Regular cardiac myocyte (primary cell): ENCODE data around the gene ANKRD39. TPM values are rescaled to one million over a fixed set of nuclear protein-coding genes. Genes with fewer than 3 reads are reported as not detected.

Experiments used
- total RNA-seq: library from RNA; depleted of rRNA; stranded (reverse); fragments of >200 nt; gene quantifications from 2 replicates; pipeline ENCODE4 v1.2.3, GENCODE V29; 2014

The ANKRD39 gene, protein sequence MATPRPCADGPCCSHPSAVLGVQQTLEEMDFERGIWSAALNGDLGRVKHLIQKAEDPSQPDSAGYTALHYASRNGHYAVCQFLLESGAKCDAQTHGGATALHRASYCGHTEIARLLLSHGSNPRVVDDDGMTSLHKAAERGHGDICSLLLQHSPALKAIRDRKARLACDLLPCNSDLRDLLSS
- 3.4 and 14.2 TPM in 2 replicates for total RNA-seq

DNA sequence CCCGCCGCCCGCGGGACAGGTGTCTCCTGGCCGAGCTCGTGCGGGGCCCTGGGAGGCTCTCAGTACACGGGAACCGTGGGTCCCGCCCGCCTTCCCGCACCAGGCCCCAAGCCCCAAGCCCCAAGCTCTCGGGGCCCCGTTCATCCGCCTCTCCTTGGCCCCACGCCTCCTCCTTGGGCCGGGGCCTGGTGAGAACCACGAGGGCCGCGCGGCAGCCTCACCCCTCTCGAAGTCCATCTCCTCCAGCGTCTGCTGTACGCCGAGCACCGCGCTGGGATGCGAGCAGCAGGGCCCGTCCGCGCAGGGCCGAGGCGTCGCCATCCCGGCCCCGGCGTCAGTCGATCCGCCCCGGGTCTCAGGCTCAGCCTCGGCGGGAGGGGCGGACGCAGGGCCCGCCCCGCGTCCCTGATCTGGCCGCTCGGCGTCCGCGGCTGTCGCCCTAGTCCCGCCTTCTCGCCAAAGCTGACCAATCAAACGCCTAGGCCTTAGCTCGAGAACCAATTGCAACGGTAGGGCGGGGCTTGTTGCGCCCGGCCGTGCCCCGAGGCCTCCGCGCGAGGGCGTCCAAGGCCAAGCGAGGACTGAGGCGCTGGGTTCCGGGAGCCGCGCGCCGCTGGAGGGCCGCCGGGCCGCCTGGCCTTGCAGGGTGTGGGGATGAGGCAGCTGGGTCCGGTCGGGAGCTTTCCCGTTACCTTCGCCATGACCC lies at the start of gene ANKRD39:
Gene ANKRD39 (minus strand): TSS at position 350 of the 706 bp plus-strand sequence. CDS start 29 bp downstream, at position 321.

DNA sequence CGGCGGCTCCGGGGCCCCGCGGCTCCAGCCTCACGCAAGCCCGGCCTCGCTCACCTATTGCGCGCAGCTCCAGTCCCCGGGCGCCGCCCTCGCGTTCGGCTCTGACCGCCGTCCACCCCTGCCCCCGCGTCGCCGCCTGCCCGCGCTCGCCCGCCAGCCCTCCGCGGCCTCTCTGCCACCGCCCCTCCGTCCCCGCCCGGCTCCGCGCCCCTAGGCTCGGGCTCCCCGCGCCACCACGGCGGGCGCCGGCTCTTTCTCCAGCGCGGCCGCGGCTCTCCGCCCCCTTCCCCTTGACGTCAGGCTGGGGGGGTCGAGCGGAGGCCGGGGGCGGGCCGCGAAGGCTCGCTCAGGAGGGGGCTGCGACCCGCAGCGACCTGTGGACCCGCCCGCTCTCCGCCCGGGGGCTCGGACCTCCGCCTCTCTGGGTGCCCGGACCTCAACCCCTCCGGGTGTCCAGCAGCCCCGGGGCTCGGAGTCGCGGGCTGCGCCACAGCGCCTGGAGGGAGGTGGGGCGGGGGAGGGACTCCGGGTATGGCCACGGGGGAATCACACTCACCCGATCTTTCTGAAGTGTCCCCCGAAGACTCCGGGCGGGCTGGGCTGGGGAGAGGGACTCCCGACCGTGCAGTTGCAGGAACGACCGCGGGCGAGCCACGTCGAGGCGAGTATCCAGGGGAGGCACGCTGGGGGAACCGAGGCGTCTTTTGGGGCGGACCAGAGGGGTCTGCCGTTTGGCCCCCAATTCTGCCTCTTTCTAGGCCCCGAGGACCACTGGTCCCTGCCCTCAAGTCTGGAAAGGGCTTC lies 12.2 kb upstream of the ANKRD39 start, which contains the start of gene SEMA4C:
Gene SEMA4C (minus strand): TSS at position 259 of the 804 bp plus-strand sequence. CDS start 2,194 bp downstream, outside the sequence.

DNA sequence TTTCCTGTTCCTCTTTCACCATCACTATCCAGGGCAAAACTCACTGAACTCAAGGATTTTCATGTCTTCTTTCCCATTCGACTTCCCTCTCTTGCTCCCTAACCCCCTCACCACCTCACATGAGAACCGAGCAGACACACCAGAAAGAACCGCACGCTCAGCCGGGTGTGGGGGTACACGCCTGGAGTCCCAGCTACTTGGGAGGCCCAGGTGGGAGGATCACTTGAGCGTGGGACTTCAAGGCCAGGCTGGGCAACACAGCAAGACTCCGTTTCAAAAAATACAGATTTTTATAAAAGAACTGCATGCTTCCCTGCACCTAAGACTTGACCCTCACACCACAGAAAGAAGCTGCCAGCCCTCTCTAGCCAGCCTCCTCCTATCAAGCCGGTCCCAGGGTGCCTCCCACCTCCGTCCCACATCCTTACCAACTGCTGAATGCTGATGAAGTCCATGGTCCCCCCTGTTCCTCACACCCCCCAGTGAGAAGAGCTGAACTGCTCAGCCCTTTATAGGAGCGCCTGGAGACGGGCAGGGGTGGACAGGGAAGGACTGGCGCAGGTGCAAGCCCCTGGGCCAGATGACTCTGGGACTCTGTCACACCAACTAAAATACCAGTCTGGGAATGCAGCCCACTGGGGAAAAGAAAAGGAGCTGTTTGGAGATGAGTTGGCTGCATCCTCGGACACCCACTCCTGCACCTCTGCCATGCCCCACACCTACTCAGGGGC lies 14.1 kb downstream of the ANKRD39 start, which contains the start of gene ANKRD23:
Gene ANKRD23 (minus strand): TSS at position 484 of the 731 bp plus-strand sequence. CDS start 29 bp downstream, at position 455.

DNA sequence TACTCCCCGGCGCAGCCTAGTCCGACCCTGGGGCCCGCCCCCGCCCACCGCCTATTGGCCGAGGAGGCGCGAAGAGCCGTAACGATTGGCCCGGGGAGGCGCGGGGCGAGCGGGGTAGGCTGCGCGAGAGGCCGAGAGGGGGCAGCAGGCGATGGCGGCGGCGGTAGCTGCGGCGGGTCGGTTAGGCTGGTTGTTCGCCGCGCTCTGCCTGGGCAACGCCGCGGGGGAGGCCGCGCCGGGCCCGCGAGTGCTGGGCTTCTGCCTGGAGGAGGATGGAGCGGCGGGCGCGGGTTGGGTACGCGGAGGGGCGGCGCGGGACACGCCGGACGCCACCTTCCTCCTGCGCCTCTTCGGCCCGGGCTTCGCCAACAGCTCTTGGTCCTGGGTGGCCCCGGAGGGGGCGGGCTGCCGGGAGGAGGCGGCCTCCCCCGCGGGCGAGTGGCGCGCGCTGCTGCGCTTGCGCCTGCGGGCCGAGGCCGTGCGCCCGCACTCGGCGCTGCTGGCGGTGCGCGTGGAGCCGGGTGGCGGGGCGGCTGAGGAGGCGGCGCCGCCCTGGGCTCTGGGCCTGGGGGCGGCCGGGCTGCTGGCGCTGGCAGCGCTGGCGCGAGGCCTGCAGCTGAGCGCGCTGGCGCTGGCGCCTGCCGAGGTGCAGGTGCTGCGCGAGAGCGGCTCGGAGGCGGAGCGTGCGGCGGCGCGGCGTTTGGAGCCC lies 41.5 kb downstream of the ANKRD39 start, which contains the start of gene CNNM3:
Gene CNNM3 (plus strand): TSS at position 142 of the 709 bp plus-strand sequence. CDS start 10 bp downstream, at position 152.

Other genes starting within 250 kb of the ANKRD39 start
- gene KANSL3, start 219.7 kb downstream of the ANKRD39 start, total RNA-seq = 19.0 and 25.7 TPM in 2 replicates
- 0.96 and 2.3 TPM in 2 replicates for gene FER1L5, start 215.3 kb downstream of the ANKRD39 start, total RNA-seq
- 28.2 and 31.9 TPM in 2 replicates for gene LMAN2L, start 118.0 kb downstream of the ANKRD39 start, total RNA-seq
- gene CNNM4, start 97.1 kb downstream of the ANKRD39 start, total RNA-seq = 2.3 and 2.7 TPM in 2 replicates
- gene CNNM3, start 41.7 kb downstream of the ANKRD39 start, total RNA-seq = 6.1 and 8.2 TPM in 2 replicates
- gene ANKRD23, start 14.0 kb downstream of the ANKRD39 start, total RNA-seq = 0.77 and 0.85 TPM in 2 replicates
- gene SEMA4C, start 12.1 kb upstream of the ANKRD39 start, total RNA-seq = 15.8 and 24.7 TPM in 2 replicates
- gene FAM178B, start 128.6 kb upstream of the ANKRD39 start, total RNA-seq = not detected in 2 replicates
- gene FAHD2B, start 236.9 kb upstream of the ANKRD39 start, total RNA-seq = 2.7 and 3.7 TPM in 2 replicates